HepG2 (cell line): ENCODE data around the gene ADGRG6. TPM values are rescaled to one million over a fixed set of nuclear protein-coding genes. Genes with fewer than 3 reads are reported as not detected.

Experiments used
- ATAC-seq: fragments of 200-7000 bp; cut with Tn5 transposase; 3 replicates; pipeline ENCODE4 v1.9.1; 2020; ENCODE audit warnings: mild to moderate bottlenecking, moderate library complexity
- BruUV-seq: library from RNA; stranded (reverse); fragments of 400-500 nt; replicated peaks from 2 replicates; lab custom pipeline; 2021; lab: Mats Ljungman, UMichigan
- CTCF ChIA-PET: fragments of 300-600 bp; formaldehyde crosslinking; extraction: SDS; loops from one replicate; lab custom pipeline; 2021; ENCODE audit warnings: low total read pairs, inconsistent platforms, low intra/inter-chr PET ratio; lab: Yijun Ruan, JAX
- POLR2A ChIA-PET: fragments of 350-600 bp; sonication (Branson Sonifier 250); formaldehyde crosslinking; loops from one replicate; lab custom pipeline; 2020; ENCODE audit warnings: antibody characterized with exemption, inconsistent platforms; lab: Yijun Ruan, JAX
- DNase-seq: peaks from one replicate; pipeline ENCODE4 v3.0.0-alpha.2; 2015; ENCODE audit warnings: low spot score
- FAIRE-seq: peaks from 3 replicates; lab custom pipeline; 2011; peaks lifted over from hg19 to GRCh38; lab: Jason Lieb, UNC
- H2AFZ ChIP-seq: one replicate; pipeline ENCODE4 v1.6.1; 2011; ENCODE audit warnings: low read length, inconsistent platforms
- H3K27ac ChIP-seq: fragments of 300-600 bp; 3 replicates; pipeline ENCODE4 v1.8.0; 2011; ENCODE audit warnings: mixed run types, mild to moderate bottlenecking, mixed read lengths, low read length, inconsistent platforms; ENCODE audit not compliant: insufficient read depth; ENCODE audit errors: extremely low read length
- H3K27me3 ChIP-seq, 2 experiments: fragments of 200-600 bp in 1 of 2; 2 replicates in 1 of 2; 3 replicates in 1 of 2; pipeline versions ENCODE4 v1.6.0 to v1.8.0; 2011; ENCODE audit warnings: low read length in 2 of 2, mild to moderate bottlenecking in 2 of 2, moderate library complexity in 2 of 2, inconsistent platforms in 1 of 2; ENCODE audit not compliant: insufficient read depth in 2 of 2, control insufficient read depth in 1 of 2
- H3K36me3 ChIP-seq, 2 experiments: fragments of 200-600 bp in 1 of 2; replicated peaks in 1 of 2; 2 replicates in 1 of 2; 3 replicates in 1 of 2; pipeline versions ENCODE4 v1.5.1 to v1.8.0; 2011; ENCODE audit warnings: low read length in 2 of 2, inconsistent platforms in 1 of 2; ENCODE audit not compliant: insufficient read depth in 2 of 2, control insufficient read depth in 1 of 2
- H3K4me1 ChIP-seq: 2 replicates; pipeline ENCODE4 v1.5.1; 2012; ENCODE audit warnings: low read length, inconsistent platforms; ENCODE audit not compliant: insufficient read depth
- H3K4me2 ChIP-seq: 2 replicates; pipeline ENCODE4 v1.6.0; 2011; ENCODE audit warnings: low read depth, low read length, inconsistent platforms
- H3K4me3 ChIP-seq, 3 experiments: fragments of 200-600 bp in 1 of 3; sonication (generic), shearing (Covaris generic) in 1 of 3; replicated peaks in 1 of 3; 2 replicates each; pipeline ENCODE4 v1.5.1; 2011 to 2016; ENCODE audit warnings: low read length in 3 of 3, inconsistent platforms in 2 of 3, low read depth in 2 of 3, mild to moderate bottlenecking in 2 of 3, control low read depth in 1 of 3, mixed read lengths in 1 of 3; ENCODE audit not compliant: insufficient read depth in 1 of 3
- H3K79me2 ChIP-seq: one replicate; pipeline ENCODE4 v1.6.1; 2011; ENCODE audit warnings: low read length, inconsistent platforms; ENCODE audit not compliant: insufficient read depth
- H3K9ac ChIP-seq: 2 replicates; pipeline ENCODE4 v1.6.0; 2011; ENCODE audit warnings: mild to moderate bottlenecking, low read depth, low read length, inconsistent platforms; ENCODE audit not compliant: insufficient read depth
- H3K9me3 ChIP-seq: 2 replicates; pipeline ENCODE4 v1.5.1; 2012; ENCODE audit warnings: mild to moderate bottlenecking, low read length
- H4K20me1 ChIP-seq: 2 replicates; pipeline ENCODE4 v1.6.0; 2011; ENCODE audit warnings: inconsistent platforms, mild to moderate bottlenecking, low read length, moderate library complexity; ENCODE audit not compliant: insufficient read depth
- CAMTA2 ChIP-seq: sonication (generic); formaldehyde crosslinking; IDR thresholded peaks from 2 replicates; pipeline ENCODE4 v1.4.0; 2020; ENCODE audit warnings: mild to moderate bottlenecking, missing genetic modification reagents, borderline replicate concordance
- ESRRA ChIP-seq: sonication (generic); formaldehyde crosslinking; IDR thresholded peaks from 2 replicates; pipeline ENCODE4 v1.5.1; 2020; ENCODE audit warnings: mild to moderate bottlenecking, low read depth, missing genetic modification reagents
- GPBP1L1 ChIP-seq: sonication (generic); formaldehyde crosslinking; IDR thresholded peaks from 2 replicates; pipeline ENCODE4 v1.5.0; 2020; ENCODE audit warnings: mild to moderate bottlenecking, missing genetic modification reagents
- PAWR ChIP-seq: sonication (generic); formaldehyde crosslinking; IDR thresholded peaks from 2 replicates; pipeline ENCODE4 v1.4.0; 2020; ENCODE audit warnings: missing genetic modification reagents, mild to moderate bottlenecking, borderline replicate concordance
- PLRG1 ChIP-seq: fragments of 450-650 bp; conservative IDR thresholded peaks from 2 replicates; pipeline ENCODE4 v1.6.1; 2016
- ZBTB37 ChIP-seq: sonication (generic); formaldehyde crosslinking; IDR thresholded peaks from 2 replicates; pipeline ENCODE4 v1.4.0; 2020; ENCODE audit warnings: mild to moderate bottlenecking, missing genetic modification reagents
- ZFX ChIP-seq: sonication (generic); formaldehyde crosslinking; IDR thresholded peaks from 2 replicates; pipeline ENCODE4 v1.4.0; 2020; ENCODE audit warnings: mild to moderate bottlenecking, low read depth, missing genetic modification reagents, moderate library complexity
- ZNF333 ChIP-seq: sonication (generic); formaldehyde crosslinking; IDR thresholded peaks from 2 replicates; pipeline ENCODE4 v1.4.0; 2020; ENCODE audit warnings: mild to moderate bottlenecking, missing genetic modification reagents, borderline replicate concordance
- ZNF33B ChIP-seq: sonication (generic); formaldehyde crosslinking; IDR thresholded peaks from 2 replicates; pipeline ENCODE4 v1.5.1; 2020; ENCODE audit warnings: mild to moderate bottlenecking, missing genetic modification reagents
- ZNF512 ChIP-seq: sonication (generic); formaldehyde crosslinking; IDR thresholded peaks from 2 replicates; pipeline ENCODE4 v1.4.0; 2020; ENCODE audit warnings: mild to moderate bottlenecking, missing genetic modification reagents
- ZNF564 ChIP-seq: sonication (generic); formaldehyde crosslinking; IDR thresholded peaks from 2 replicates; pipeline ENCODE4 v1.8.1; 2023; ENCODE audit warnings: mild to moderate bottlenecking, missing genetic modification reagents
- ZSCAN5A ChIP-seq: sonication (generic); formaldehyde crosslinking; IDR thresholded peaks from 2 replicates; pipeline ENCODE4 v1.8.0; 2022; ENCODE audit warnings: mild to moderate bottlenecking, missing genetic modification reagents, borderline replicate concordance
- ZSCAN9 ChIP-seq: IDR thresholded peaks from 2 replicates; pipeline ENCODE4 v1.6.1; 2016; ENCODE audit warnings: borderline replicate concordance
- WGBS: methylation state at CpG from one replicate; pipeline ENCODE4 v1.1.6; 2017; ENCODE audit warnings: low lambda C conversion rate; 5-methylcytosine and 5-hydroxymethylcytosine counted together
- in situ Hi-C: cut with HindIII; loops from 2 replicates; pipeline ENCODE4 v1.10.0; 2017; ENCODE audit warnings: low pct_unique_long_range_greater_than_20kb; ENCODE audit not compliant: extremely low pct_ligation_motif_present
- intact Hi-C: fragments of 100-400 bp; cut with micrococcal nuclease; formaldehyde crosslinking; loops from one replicate; pipeline ENCODE4 v1.10.0; 2022; ENCODE audit not compliant: unreplicated experiment
- polyA plus RNA-seq, 8 experiments: library from polyadenylated mRNA; depleted of rRNA in 3 of 8; stranded (reverse) in 7 of 8; unstranded in 1 of 8; fragments of >200 nt; fragmentation: Illumina TruSeq in 4 of 8; extraction: Trizol in 4 of 8; gene quantifications; 2 replicates each; pipeline versions ENCODE4 v1.2.1 to v1.2.3, GENCODE V29; 2011 to 2016; ENCODE audit warnings: low read depth in 4 of 8, missing spikeins in 1 of 8, mixed read lengths in 1 of 8; ENCODE audit not compliant: insufficient read depth in 1 of 8
- total RNA-seq, 5 experiments: library from RNA; depleted of rRNA; stranded (reverse); fragments of >200 nt; fragmentation: Illumina TruSeq; extraction: Trizol; gene quantifications; 2 replicates each; pipeline ENCODE4 v1.2.3, GENCODE V29; 2016; ENCODE audit warnings: low read depth in 1 of 5

ADGRG6 gene
- total and polyA plus RNA-seq, 2 of the 13 experiments (the other 11 are each of a cell fraction or from before 2014, with no cell fraction given) = 129 to 249 TPM

- TF ChIP-seq ZSCAN5A (CRISPR knock-in tag) (no peak), ZNF564 (CRISPR knock-in tag) (no peak), PAWR (CRISPR knock-in tag) (no peak), ZSCAN9 (CRISPR knock-in tag) (no peak), GPBP1L1 (CRISPR knock-in tag) (no peak)
Measured at GRCh38 chr6:142485256-142485655, 183.4 kb downstream of the ADGRG6 start (continued).

GRCh38 chr6:142489722-142490610, 188.2 kb downstream of the ADGRG6 start:
- no peak for FAIRE-seq
- ATAC-seq = no peak
- TF ChIP-seq ZNF333 (CRISPR knock-in tag) = no peak
- TF ChIP-seq ZNF512 (CRISPR knock-in tag) = 0 out of 2 replicates have a peak, but pooled peaks have one; percentile 21
- TF ChIP-seq ZFX (CRISPR knock-in tag) = no peak
- no peak for TF ChIP-seq ESRRA (CRISPR knock-in tag)
- no peak for TF ChIP-seq CAMTA2 (CRISPR knock-in tag)
- no peak for TF ChIP-seq ZNF33B (CRISPR knock-in tag)
- TF ChIP-seq ZBTB37 (CRISPR knock-in tag) = no peak
- TF ChIP-seq PLRG1 = 0 out of 2 replicates have a peak, but pooled peaks have one; percentile 23
- Histone ChIP-seq H3K27me3 (no peaks in the 10 kb centered on the region), H3K36me3 (no peaks in the 10 kb centered on the region), H3K4me2 (no peak overlapping the region), H3K9me3 (no peaks in the 10 kb centered on the region), H3K27ac (no peak overlapping the region), H3K79me2 (no peaks in the 10 kb centered on the region), H3K9ac (no peak overlapping the region), H2AFZ (no peak overlapping the region), H3K4me3 (no peak overlapping the region), H4K20me1 (no peaks in the 10 kb centered on the region), H3K4me1 (no peaks in the 10 kb centered on the region)
- CTCF ChIA-PET = no interaction called here
- 3% methylated on average over 1 of the region's 1 CpG for WGBS
- no TSS peak for BruUV-seq
- intact Hi-C loops = no loop called here
- DNase-seq = no peak
- in situ Hi-C loops = no loop called here
- POLR2A ChIA-PET = no interaction called here
